PC-9 (cell line): ENCODE results near the gene STX7.

ENCODE experiments used
- EZH2 ChIP-seq: fragments of 200-600 bp; sonication (generic); IDR thresholded peaks from 2 replicates; pipeline ENCODE4 v1.8.0; 2017; ENCODE audit warnings: antibody characterized with exemption, low read depth
- TF ChIP-seq, protein P1 (sequence below): fragments of 200-600 bp; sonication (generic); conservative IDR thresholded peaks from 2 replicates; pipeline ENCODE4 v1.6.1; 2017; ENCODE audit warnings: mixed run types, antibody characterized with exemption, mild to moderate bottlenecking, moderate library complexity

- TF ChIP-seq, protein P1, sequence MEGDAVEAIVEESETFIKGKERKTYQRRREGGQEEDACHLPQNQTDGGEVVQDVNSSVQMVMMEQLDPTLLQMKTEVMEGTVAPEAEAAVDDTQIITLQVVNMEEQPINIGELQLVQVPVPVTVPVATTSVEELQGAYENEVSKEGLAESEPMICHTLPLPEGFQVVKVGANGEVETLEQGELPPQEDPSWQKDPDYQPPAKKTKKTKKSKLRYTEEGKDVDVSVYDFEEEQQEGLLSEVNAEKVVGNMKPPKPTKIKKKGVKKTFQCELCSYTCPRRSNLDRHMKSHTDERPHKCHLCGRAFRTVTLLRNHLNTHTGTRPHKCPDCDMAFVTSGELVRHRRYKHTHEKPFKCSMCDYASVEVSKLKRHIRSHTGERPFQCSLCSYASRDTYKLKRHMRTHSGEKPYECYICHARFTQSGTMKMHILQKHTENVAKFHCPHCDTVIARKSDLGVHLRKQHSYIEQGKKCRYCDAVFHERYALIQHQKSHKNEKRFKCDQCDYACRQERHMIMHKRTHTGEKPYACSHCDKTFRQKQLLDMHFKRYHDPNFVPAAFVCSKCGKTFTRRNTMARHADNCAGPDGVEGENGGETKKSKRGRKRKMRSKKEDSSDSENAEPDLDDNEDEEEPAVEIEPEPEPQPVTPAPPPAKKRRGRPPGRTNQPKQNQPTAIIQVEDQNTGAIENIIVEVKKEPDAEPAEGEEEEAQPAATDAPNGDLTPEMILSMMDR = no peak
- no peak for TF ChIP-seq EZH2
Observed at GRCh38 chr6:132465530-132466485, 47.1 kb downstream of the STX7 start.
